ENCODE measurements around the gene RSF1.
"Not testable (repeated sequence)": the region's sequence is repeated elsewhere in the genome, so short reads cannot be mapped to it uniquely, and the experiment has no call there.

GRCh38 chr11:77857906-77858457, 37.5 kb upstream of the RSF1 start:
- TF ChIP-seq CTCF (optimal IDR thresholded peaks at IDR 0.05 in 1 of 3, IDR thresholded peaks at IDR 0.05 in 1 of 3, conservative IDR thresholded peaks at IDR 0.05 in 1 of 3; ENCODE audit: extremely low read depth in 1 of 3, insufficient read depth in 2 of 3, low read length in 3 of 3); EZH2 (IDR thresholded peaks at IDR 0.05; ENCODE audit: low read length): not testable (repeated sequence)
